NOMO-1 treated with dmso at 0.1 percent for 144 hours (cell line): ENCODE results near the gene DCAF8.
A peak's percentile ranks its signal among the peaks of the same experiment; 100 is the strongest.

Source experiments
- DNase-seq: peaks from one replicate; lab custom pipeline; 2025; ENCODE audit not compliant: unreplicated experiment; lab: John Stamatoyannopoulos, UW

Gene DCAF8

DNA sequence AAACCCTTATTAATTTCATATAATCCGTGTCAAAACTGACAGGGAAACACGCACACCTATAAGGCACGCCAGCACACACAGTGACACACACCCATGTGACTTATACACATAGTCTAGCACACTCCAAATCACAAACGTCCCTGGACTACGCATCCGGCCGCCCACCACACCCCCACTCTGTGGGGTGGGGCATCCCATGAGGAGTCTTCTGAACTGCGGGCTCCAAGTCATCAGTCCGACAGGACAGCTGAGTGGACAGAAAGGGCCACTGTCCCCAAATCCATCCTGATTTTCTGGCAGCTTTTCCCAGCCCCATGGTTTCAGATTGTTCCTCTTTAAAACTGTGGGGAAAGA is 56.3 kb downstream of the DCAF8 start:
- DNase-seq, result no peak

DNA sequence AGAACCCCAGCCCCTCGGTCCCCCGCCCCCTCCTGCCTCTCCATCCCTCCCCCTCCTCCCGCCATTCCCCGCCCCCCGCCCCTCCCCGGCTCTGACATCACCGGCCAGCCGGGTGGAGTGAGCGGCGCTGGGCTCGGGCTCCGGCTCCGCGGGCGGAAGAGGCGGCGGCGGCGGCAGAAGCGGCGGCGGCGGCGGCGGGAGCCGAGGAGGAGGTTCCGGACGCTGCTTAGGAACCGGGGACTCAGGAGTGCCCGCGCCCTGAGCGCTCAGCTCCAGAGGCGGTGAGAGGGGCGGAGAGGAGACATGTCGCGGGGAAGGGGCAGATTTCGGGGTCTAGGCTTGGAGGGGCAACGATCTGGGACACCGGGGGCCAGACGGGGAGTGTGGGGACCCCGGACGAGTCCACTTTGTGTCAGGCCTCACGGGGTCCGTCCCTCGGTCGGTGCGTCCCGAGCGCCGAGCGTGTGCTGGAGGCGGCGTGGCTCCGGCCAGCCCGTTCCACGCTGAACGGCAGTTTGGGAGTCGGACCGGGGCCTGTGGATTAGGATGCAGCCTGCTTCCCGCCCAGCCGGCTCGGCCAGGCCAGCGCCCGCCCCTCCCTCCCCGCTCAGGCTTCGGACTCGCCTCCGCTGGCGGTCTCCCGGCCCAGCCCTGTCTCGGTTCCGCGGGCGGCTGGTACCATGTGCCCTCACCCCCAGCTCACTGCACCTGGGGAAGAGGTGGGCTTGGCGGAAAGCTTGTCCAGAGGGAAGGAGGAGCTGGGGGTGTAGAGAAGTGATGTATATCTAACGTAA is 56.9 kb downstream of the DCAF8 start, which contains the start of gene PEA15:
PEA15 (plus strand) TSS at position 143 of the 794 bp plus-strand sequence. CDS start 6,161 bp downstream, outside the sequence.
- no peak for DNase-seq

DNA sequence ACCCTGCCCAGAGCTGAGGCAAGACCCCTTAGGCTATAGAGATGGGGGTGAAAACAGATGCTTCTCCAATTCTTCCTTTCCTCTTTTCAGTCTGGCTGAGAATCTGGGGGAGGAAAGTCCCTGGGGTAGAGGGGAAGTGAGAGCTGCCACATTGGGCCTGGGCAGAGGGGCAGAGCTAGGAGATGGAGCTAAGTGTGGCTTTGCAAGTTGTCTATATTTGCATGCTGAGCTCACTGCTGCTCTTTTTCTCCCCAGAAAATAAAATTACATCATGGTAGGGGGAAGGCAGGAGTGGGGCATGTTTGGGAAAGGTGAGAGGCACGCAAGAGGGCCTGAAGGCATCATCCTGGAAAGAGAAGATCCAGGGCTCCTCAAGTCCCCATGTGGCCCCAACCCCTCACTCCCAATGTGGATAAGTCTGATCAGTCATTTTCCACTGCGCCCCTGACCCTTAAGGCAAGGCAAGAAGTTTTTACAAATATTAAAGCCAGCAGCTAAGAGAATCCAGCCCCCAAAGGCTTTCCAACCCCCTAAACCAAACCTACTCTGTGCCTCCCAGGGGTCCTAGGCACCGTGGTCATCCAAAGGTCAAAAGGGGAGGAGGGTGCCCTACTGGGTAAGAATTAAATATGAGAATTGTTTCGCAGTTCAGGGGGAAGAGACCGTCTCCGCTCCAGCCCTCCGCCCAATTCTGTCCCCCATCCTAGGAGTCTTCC is 57.7 kb downstream of the DCAF8 start:
- peak; percentile 66 for DNase-seq

DNA sequence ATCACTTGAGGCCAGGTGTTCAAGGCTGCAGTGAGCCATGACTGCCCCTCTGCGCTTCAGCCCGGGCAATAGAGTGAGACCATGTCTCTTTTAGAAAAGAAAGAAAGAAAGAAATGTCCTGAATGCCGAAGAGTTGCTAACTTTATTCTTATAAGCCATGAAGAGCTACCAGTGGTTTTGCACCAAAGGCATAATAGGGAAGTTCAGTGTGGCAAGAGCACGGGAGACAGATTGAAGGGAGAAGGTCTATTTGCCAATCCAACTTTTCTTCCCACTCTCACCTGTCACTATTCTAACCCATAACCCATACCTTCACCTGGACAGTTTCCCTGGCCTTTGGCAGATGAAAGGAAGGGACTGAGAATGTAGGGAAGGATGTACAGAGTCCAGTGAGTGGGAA is 61.6 kb downstream of the DCAF8 start:
- no peak for DNase-seq

DNA sequence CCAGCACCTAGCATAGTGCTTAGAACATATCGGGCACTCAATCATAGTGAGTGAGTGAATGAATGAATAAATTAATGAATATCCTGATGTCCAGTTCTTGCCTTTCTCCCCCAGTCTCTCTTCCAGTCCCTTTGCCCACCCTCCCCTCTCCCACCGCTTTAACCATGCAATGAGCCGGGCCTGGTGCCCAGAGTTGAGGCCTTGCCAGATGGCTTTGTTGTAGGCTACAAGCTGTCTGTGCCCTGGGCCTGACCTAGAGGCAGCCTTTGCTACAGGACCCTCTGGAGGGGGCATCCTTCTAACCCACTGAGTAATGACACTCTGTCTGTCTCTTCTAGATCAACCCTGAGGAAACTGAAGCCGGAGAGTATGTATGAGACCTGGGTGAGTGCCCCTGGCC is 65.1 kb downstream of the DCAF8 start:
- no peak for DNase-seq

DNA sequence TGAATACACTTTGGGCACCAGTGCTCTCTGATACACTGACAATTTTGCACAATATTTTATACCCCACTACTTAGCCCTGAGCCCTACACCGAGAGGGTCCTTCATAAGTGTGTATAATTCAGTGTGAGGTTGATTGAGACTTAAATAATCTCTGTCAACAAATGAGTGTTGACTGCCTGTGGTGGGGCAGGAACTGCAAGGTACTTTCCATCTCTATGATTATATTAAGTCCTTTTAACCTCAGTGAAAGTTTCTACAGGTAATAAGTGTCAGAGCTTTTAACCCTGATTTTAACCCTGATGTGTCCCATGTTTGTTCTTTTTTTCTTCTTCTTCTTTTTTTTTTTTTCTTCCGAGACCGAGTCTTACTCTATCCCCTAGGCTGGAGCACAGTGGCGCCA is 66.2 kb downstream of the DCAF8 start:
- DNase-seq, result no peak

DNA sequence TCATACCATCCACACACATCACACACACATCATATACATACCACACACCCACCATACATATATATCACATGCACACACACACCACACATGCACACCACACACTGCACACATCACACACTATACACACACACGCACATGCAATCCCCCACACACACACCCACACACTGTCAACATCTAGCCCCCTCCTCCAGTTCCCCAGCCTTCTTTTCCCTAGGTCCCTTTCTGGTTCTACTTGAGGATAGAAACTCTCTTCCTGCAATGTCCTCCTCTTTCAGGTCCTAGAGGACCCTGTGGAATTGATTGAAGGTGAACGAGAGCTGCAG is 67.7 kb downstream of the DCAF8 start:
- no peak for DNase-seq

DNA sequence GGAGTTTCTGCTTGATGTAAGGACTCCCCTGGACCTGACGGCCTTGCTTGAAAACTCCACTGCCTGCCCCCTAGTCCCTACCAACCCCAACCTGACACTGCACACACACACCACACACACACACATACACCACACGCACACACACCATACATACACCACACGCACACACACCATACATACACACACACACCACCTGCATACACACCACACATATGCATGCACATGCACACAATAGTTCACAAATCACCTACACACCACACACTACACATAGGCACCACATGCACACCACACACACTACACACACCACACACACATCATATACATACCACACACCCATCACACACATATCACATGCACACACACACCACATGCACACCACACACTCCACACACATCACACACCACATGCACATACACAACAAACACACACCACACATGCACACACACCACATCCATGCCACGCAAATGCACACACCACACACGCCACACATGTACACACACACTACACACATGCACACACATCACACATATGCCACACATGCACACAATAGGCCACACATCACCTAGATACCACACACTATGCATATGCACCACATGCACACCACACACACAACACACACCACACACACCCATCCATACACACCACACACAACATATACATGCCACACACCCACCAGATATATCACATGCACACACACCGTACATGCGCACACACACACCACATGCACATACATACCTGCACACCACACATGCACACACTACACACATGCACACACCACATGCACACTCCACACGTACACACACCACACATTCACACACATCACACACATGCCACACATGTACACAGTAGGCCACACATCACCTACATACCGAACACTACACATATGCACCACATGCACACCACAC is 68.3 kb downstream of the DCAF8 start:
- DNase-seq, result no peak

DNA sequence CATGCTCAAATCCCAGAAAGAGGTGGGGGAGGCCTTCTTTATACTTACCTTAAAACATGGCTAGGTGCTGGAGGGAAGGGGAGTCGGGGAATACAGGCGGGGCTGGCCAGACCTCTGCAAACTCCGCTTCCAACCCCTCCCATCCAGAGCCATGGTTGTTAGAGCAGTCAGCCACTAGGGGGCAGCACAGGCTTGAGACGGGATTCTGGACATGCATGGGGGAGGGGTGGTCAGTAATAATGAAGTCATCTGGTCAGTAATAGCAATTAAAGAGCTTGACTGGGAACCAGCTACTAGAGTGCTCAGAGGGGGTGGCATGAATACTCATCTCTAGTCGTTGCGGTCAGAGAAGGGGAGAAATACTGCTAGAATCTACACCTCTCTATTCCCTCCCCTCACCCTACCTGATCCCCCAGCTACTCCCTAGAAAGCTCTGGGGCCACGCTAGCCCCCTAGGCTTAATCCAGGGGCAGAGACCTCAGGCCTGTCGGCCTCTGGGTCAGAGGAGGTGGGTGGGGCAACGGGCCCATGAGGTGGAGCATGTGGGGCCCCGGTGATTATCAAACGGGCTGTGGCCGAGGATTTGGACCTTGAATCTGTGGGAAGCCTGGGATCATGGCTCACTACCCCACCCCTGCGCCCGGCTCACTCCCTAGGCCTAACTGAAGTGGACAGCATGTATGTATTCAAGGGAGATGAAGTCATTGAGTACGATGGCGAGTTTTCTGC is 69.1 kb downstream of the DCAF8 start:
- peak; percentile 48 for DNase-seq

DNA sequence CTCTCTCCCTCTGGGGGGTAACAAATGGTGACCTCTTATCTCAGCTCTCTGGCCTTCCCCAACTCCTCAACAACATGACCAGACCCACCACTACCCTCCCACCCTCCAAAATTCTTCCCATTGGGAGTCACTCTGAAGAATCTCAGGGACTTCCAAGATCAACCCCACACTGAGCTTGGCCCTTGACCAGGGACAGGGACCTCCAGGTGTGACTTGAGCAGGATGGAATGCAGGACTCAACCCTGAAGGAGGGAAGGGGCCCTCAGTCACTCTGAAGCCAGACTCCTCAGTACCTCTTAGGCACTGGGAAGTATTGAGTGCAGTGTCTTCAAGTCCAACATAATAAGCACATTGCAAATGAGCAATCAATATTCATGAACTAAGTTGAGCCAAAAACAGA is 70.1 kb downstream of the DCAF8 start:
- DNase-seq, result no peak

DNA sequence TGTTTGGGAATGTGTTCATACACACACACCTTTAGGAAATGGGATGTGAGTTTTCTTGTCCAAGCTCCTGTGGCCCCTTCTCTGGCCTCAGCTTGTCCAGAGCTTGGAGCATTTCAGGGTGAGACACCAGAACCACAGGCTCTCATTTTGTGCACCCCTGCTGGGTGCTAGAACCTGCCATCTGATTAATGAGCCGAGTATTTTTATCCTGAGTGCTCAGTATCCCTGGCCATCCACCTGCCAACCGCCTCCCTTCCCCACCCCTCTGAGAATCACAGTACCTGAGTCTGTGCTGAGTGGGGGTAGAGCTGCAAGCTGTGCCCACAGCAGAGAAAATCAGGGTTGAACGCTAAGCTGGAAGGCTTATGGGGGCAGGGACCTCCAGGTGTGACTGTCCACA is 70.6 kb downstream of the DCAF8 start:
- no peak for DNase-seq

DNA sequence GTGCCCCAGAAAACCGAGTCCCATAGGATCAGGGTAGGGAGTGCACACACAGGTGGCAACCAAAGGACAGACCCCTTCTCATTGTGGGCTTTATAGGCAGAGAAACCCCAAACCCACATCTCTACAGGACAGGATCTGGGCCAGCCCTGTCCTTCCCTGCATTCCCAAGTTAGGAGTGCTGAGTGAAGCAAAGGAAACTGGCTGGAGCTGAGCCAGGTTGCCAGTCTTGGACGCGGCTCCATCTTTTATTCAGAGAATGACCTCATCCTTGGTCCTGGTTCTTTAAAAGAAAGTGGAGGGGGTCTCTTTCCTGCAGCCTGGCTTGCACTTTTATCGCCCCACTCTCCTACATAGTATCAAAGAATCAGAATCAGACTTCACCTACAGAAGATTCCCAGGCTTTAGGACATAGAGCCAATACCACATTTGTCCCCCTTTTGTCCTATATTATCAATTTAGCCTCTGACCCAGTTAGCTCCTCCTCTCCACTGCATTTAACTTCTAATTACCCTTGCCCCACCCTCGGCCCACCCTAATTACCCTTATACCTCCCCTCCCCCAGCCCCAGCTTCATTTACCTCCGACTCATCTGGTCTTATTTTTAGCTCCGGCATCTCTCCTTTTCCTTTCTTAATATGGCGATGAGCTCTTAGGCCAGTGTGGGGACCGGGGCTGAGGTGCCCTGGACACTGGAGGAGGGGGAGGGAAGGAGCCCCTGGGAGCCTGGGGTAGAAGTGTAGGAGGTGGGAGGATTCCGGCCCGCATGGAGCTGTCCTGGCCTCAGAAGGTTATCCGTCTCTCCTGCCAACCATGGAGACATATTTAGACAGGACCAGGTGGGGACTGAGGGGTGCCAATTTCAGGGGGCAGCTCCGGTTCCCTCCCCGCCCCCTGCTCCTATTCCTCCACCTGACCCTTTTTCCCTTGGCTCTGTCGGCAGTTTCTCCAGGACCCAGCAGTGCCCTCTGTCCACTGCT is 72.4 kb downstream of the DCAF8 start, which contains the start of gene CASQ1:
CASQ1 (plus strand) TSS at position 927 of the 977 bp plus-strand sequence. CDS start 177 bp downstream, outside the sequence.
- no peak for DNase-seq

DNA sequence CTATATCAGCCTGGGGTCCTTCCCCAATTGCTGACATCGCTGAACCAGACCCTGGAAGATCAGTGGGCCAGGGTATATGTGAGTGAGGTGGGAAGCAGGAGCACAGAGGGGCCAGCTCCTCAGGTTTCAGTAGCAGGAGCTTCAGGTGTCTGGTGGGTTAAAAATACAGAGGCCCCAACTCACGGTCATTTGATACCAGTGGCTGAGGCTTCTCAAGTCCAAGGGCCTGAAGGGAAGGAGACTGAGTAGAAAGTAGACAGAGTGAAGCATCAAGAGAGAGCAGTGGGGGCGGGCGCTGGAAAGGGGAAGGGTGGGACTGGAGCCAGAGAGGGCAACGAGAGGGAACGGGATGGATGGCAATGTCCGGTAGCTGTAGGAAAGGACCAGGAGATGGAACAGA is 74.0 kb downstream of the DCAF8 start:
- no peak for DNase-seq

DNA sequence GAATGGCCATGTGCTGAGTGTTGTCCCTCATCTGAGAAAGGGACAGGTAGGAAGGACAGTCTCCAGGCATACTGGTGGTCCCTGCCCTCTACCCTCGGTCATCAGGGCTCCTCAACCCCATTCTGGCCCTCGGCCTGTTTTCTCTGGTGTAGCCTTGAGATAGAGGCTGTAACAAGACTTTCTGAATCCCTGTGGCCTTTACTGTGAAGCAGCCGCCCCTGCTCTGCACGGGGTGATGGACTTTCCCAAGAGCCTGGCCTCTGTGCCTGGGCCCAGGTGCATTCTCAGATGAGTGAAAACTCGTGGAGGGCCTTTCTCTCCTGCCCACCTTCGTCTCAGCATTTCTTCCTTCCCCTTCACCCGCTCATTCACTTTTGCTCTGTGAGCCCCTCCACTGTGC is 74.9 kb downstream of the DCAF8 start:
- no peak for DNase-seq

DNA sequence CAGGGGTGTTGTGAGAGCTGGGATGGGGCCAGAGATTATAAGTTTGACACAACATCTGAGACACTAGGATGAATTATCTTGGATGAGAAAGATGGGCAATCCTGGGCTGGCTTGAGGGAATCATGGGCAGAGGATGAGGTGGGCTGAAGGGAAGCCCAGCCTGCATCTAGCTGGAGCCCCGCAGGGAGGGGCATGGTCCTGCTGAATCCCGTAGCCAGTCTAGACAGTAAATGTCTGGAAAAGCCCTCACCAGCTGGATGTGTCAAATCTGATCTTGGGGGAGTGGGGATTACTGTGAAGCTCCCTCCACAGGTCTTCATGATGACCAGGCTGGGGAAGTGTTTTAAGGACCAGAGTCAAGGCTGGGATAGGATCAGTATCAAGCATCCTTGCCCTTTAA is 75.6 kb downstream of the DCAF8 start:
- no peak for DNase-seq

DNA sequence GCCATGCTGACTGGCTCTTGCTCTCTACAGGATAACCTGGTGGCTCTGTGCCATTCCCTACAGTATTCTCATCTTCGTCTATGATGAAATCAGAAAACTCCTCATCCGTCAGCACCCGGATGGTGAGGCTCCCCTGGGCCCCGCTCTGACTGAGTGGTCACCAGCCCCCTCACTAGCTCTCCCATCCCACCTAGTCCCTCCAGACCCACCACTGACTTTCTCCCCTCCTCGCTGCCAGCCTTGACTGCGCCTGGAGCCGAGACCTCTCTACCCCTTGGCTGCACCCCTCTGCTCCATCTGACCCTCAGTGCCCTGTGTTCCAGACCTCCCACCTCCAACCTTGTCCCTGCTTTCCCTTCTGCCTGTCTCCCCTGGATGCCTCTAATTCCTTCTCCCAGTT is 76.1 kb downstream of the DCAF8 start:
- no peak for DNase-seq

DNA sequence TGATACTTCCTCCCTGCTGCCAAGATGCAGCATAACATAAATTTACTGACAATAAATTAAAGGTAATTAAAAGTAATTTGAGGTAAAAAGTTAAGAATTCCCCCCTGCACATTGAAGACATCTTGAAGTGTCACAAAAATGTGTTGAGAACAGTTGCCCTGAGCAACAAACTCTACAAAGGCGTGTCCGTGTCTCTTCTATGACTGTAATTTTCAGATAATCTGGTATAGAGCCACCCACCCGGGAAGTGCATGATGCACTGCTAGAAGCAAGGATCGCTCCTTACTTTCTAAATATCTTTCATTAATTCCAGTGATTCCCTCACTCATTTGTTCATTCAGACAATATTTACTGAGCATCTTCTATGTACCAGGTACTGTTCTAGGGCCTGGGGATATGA is 83.0 kb downstream of the DCAF8 start:
- no peak for DNase-seq

DNA sequence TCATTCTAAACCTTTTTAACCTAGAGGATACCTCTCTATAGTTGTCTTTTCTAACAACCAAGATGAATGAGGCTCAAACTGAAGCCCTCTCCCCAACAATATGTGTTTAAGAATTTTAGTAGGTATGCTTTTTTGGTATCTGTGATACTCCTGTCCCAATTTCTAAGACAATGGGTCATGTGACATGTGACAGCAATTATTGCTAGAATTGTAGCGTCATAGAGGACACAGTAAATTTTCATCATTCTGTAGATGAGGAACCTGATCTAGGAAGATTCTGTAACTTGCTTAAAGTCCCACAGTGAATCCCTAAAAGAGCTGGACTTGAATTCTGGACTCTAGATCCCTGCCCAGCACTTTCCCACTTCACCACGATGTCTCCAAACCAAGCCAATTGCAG is 83.6 kb downstream of the DCAF8 start:
- DNase-seq, result no peak

DNA sequence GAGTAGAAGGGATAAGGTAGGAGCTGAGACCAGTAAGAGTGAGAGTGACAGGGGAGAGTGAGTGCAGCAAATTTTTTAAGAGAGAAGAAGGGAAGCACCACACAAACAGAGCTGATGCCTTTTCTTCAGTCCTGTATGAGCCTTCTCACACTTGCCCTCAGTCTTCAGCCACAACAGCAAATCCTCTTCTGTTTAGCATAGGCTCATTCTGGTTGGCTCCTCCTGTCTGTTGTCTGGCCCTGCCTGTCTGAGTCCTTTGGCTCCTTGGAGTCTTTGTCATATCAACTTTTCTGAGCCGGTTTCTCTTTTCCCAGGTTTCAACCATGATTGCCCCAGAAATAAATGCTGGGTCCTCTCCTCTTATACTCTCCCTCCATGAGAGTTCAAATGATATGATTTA is 84.7 kb downstream of the DCAF8 start:
- no peak for DNase-seq

DNA sequence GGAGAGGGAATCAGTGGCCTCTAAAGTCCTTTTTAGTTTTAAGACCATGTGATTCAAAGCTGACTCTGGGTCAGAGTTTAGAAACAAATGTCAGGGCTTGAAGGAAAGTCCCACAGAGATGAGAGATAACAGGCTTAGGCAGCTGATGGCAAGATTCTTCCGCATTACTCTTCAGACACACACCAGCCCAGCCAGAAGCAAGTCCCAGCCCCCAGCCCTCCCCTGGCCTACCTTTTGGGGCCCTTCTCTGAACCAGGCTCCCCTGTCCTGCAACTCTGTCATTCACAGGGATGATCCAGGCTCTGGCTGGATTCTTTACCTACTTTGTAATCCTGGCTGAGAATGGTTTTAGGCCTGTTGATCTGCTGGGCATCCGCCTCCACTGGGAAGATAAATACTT is 85.1 kb downstream of the DCAF8 start:
- DNase-seq, result no peak
